Urinary bladder (tissue), 4 donors: Measurements from ENCODE around the gene RBM19. TPM values are rescaled to one million over a fixed set of nuclear protein-coding genes. Genes with fewer than 3 reads are reported as not detected.

Source experiments
- DNase-seq: peaks from one replicate; pipeline ENCODE4 v3.0.0-alpha.2; 2015; ENCODE audit errors: extremely low spot score
- H3K27ac ChIP-seq: one replicate; pipeline ENCODE4 v1.5.1; 2013; ENCODE audit warnings: low read depth, mild to moderate bottlenecking, moderate library complexity
- H3K36me3 ChIP-seq: one replicate; pipeline ENCODE4 v1.6.1; 2013; ENCODE audit warnings: mild to moderate bottlenecking, moderate library complexity; ENCODE audit not compliant: insufficient read depth
- H3K4me1 ChIP-seq: one replicate; pipeline ENCODE4 v1.6.1; 2013; ENCODE audit warnings: mild to moderate bottlenecking, moderate library complexity; ENCODE audit not compliant: insufficient read depth
- H3K4me3 ChIP-seq: one replicate; pipeline ENCODE4 v1.5.1; 2013; ENCODE audit warnings: low read depth, low read length
- WGBS: extraction: QIAGEN DNeasy Blood & Tissue Kit; methylation state at CpG from one replicate; pipeline ENCODE4 v1.1.7; 2013; 5-methylcytosine and 5-hydroxymethylcytosine counted together
- polyA plus RNA-seq: library from polyadenylated mRNA; stranded (reverse); fragments of 200-250 nt; gene quantifications from one replicate; pipeline ENCODE4 v1.2.3, GENCODE V29; 2013
- total RNA-seq: library from RNA; depleted of rRNA; stranded (reverse); fragments of >200 nt; gene quantifications from one replicate; pipeline ENCODE4 v1.2.3, GENCODE V29; 2014
- donor health status: healthy with polysubstance abuse.
- donor health status: healthy.

Gene RBM19
- total and polyA plus RNA-seq, 2 donors = 15.4 to 16.3 TPM

- no peaks in the 10 kb centered on the region for H3K4me1 ChIP-seq
- H3K27ac ChIP-seq = no peak overlapping the region
- 96% methylated on average over 6 of the region's 6 CpGs for WGBS
- no peaks in the 10 kb centered on the region for H3K36me3 ChIP-seq
- H3K4me3 ChIP-seq = no peak overlapping the region
- DNase-seq = no peak
Observed at GRCh38 chr12:113892556-113892955, 73.6 kb downstream of the RBM19 start.

- no peaks in the 10 kb centered on the region for H3K36me3 ChIP-seq
- H3K27ac ChIP-seq = no peak overlapping the region
- WGBS = 86% methylated on average over 15 of the region's 15 CpGs
- no peaks in the 10 kb centered on the region for H3K4me1 ChIP-seq
- no peak for DNase-seq
- H3K4me3 ChIP-seq = no peak overlapping the region
Observed at GRCh38 chr12:113891739-113892520, 74.2 kb downstream of the RBM19 start.

- Histone ChIP-seq H3K4me1 (no peaks in the 10 kb centered on the region), H3K27ac (no peak overlapping the region), H3K36me3 (no peaks in the 10 kb centered on the region), H3K4me3 (no peak overlapping the region)
- no peak for DNase-seq
- WGBS = 93% methylated on average over 4 of the region's 4 CpGs
Observed at GRCh38 chr12:113891167-113891692, 74.9 kb downstream of the RBM19 start.

GRCh38 chr12:113889891-113890581 lies 76.1 kb downstream of the RBM19 start:
- H3K27ac ChIP-seq = no peak overlapping the region
- 64% methylated on average over 23 of the region's 23 CpGs for WGBS
- H3K36me3 ChIP-seq = no peaks in the 10 kb centered on the region
- H3K4me3 ChIP-seq = no peak overlapping the region
- peak; percentile 18 for DNase-seq
- H3K4me1 ChIP-seq = no peaks in the 10 kb centered on the region

- Histone ChIP-seq H3K27ac (no peak overlapping the region), H3K4me1 (no peaks in the 10 kb centered on the region), H3K36me3 (no peaks in the 10 kb centered on the region), H3K4me3 (no peak overlapping the region)
- DNase-seq = no peak
- WGBS = 90% methylated on average over 3 of the region's 3 CpGs
Observed at GRCh38 chr12:113889076-113889475, 77.0 kb downstream of the RBM19 start.

- Histone ChIP-seq H3K27ac (no peak overlapping the region), H3K4me3 (no peak overlapping the region), H3K4me1 (no peaks in the 10 kb centered on the region), H3K36me3 (no peaks in the 10 kb centered on the region)
- over 99% methylated on average over 2 of the region's 2 CpGs for WGBS
- DNase-seq = no peak
Observed at GRCh38 chr12:113888435-113888834, 77.7 kb downstream of the RBM19 start.

GRCh38 chr12:113887906-113888305 lies 78.2 kb downstream of the RBM19 start:
- H3K36me3 ChIP-seq = no peaks in the 10 kb centered on the region
- no peak overlapping the region for H3K4me3 ChIP-seq
- DNase-seq = no peak
- H3K27ac ChIP-seq = no peak overlapping the region
- WGBS = 96% methylated on average over 3 of the region's 3 CpGs
- no peaks in the 10 kb centered on the region for H3K4me1 ChIP-seq

GRCh38 chr12:113886721-113887120 lies 79.4 kb downstream of the RBM19 start:
- DNase-seq = no peak
- Histone ChIP-seq H3K4me1 (no peaks in the 10 kb centered on the region), H3K36me3 (no peaks in the 10 kb centered on the region), H3K4me3 (no peak overlapping the region), H3K27ac (no peak overlapping the region)
- 95% methylated on average over 9 of the region's 9 CpGs for WGBS

- no peak for DNase-seq
- Histone ChIP-seq H3K36me3 (no peaks in the 10 kb centered on the region), H3K4me3 (no peak overlapping the region), H3K4me1 (no peaks in the 10 kb centered on the region), H3K27ac (no peak overlapping the region)
- WGBS = 97% methylated on average over 3 of the region's 3 CpGs
Observed at GRCh38 chr12:113884392-113884791, 81.7 kb downstream of the RBM19 start.

GRCh38 chr12:113882690-113883089 lies 83.4 kb downstream of the RBM19 start:
- 92% methylated on average over 2 of the region's 2 CpGs for WGBS
- Histone ChIP-seq H3K4me1 (no peaks in the 10 kb centered on the region), H3K4me3 (no peak overlapping the region), H3K36me3 (no peaks in the 10 kb centered on the region), H3K27ac (no peak overlapping the region)
- DNase-seq = no peak

GRCh38 chr12:113880988-113881962 lies 84.8 kb downstream of the RBM19 start:
- WGBS = 71% methylated on average over 23 of the region's 23 CpGs
- H3K36me3 ChIP-seq = no peaks in the 10 kb centered on the region
- H3K4me1 ChIP-seq = no peaks in the 10 kb centered on the region
- H3K27ac ChIP-seq = no peak overlapping the region
- DNase-seq = no peak
- H3K4me3 ChIP-seq = no peak overlapping the region

- DNase-seq = no peak
- no peak overlapping the region for H3K4me3 ChIP-seq
- no peak overlapping the region for H3K27ac ChIP-seq
- 86% methylated on average over 11 of the region's 11 CpGs for WGBS
- H3K4me1 ChIP-seq = no peaks in the 10 kb centered on the region
- H3K36me3 ChIP-seq = no peaks in the 10 kb centered on the region
Observed at GRCh38 chr12:113880326-113880725, 85.8 kb downstream of the RBM19 start.

GRCh38 chr12:113879658-113880057 lies 86.5 kb downstream of the RBM19 start:
- 96% methylated on average over 3 of the region's 3 CpGs for WGBS
- Histone ChIP-seq H3K4me1 (no peaks in the 10 kb centered on the region), H3K4me3 (no peak overlapping the region), H3K27ac (no peak overlapping the region), H3K36me3 (no peaks in the 10 kb centered on the region)
- DNase-seq = no peak
